GM23338 (cell line): ENCODE data around the gene ADPRH. TPM values are rescaled to one million over a fixed set of nuclear protein-coding genes. Genes with fewer than 3 reads are reported as not detected.

Source experiments
- ATAC-seq: fragments of 200-7000 bp; cut with Tn5 transposase; 3 replicates; pipeline ENCODE4 v1.9.1; 2020
- DNase-seq: peaks from one replicate; pipeline ENCODE4 v3.0.0-alpha.2; 2015; ENCODE audit warnings: low spot score
- H2AFZ ChIP-seq: fragments of 200-600 bp; sonication (generic); 2 replicates; pipeline ENCODE4 v1.8.0; 2016; ENCODE audit warnings: antibody characterized with exemption, mild to moderate bottlenecking, moderate library complexity
- H3F3A ChIP-seq: fragments of 200-600 bp; sonication (generic); replicated peaks from 2 replicates; pipeline ENCODE4 v1.8.0; 2017; ENCODE audit warnings: antibody characterized with exemption, mixed run types, low read depth
- H3K27ac ChIP-seq: fragments of 200-600 bp; sonication (generic); 2 replicates; pipeline ENCODE4 v1.6.1; 2016; ENCODE audit warnings: low read depth
- H3K27me3 ChIP-seq: fragments of 200-600 bp; sonication (generic); 2 replicates; pipeline ENCODE4 v1.8.0; 2016; ENCODE audit warnings: mild to moderate bottlenecking, mixed run types, moderate library complexity; ENCODE audit not compliant: insufficient read depth
- H3K36me3 ChIP-seq: fragments of 200-600 bp; sonication (generic); 2 replicates; pipeline ENCODE4 v1.8.0; 2016; ENCODE audit warnings: mild to moderate bottlenecking; ENCODE audit not compliant: insufficient read depth
- H3K4me1 ChIP-seq: fragments of 200-600 bp; sonication (generic); 2 replicates; pipeline ENCODE4 v1.8.0; 2016; ENCODE audit warnings: mild to moderate bottlenecking, moderate library complexity; ENCODE audit not compliant: insufficient read depth
- H3K4me2 ChIP-seq: fragments of 200-600 bp; sonication (generic); 2 replicates; pipeline ENCODE4 v1.7.1; 2017; ENCODE audit warnings: mixed run types
- H3K4me3 ChIP-seq: fragments of 200-600 bp; sonication (generic); 2 replicates; pipeline ENCODE4 v1.6.1; 2016; ENCODE audit warnings: mixed run types
- H3K79me2 ChIP-seq: fragments of 200-600 bp; sonication (generic); replicated peaks from 2 replicates; pipeline ENCODE4 v1.8.0; 2017; ENCODE audit warnings: mild to moderate bottlenecking; ENCODE audit not compliant: insufficient read depth
- H3K9me2 ChIP-seq: fragments of 200-600 bp; sonication (generic); 2 replicates; pipeline ENCODE4 v1.8.0; 2017; ENCODE audit not compliant: insufficient read depth
- H4K20me1 ChIP-seq: fragments of 200-600 bp; sonication (generic); replicated peaks from 2 replicates; pipeline ENCODE4 v1.8.0; 2017; ENCODE audit warnings: mild to moderate bottlenecking; ENCODE audit not compliant: insufficient read depth
- H3K27ac Mint-ChIP-seq: 2 replicates; pipeline ENCODE4 v1.8.0; 2020; ENCODE audit warnings: inconsistent platforms, mild to moderate bottlenecking, moderate library complexity, mixed read lengths
- H3K27me3 Mint-ChIP-seq: 3 replicates; pipeline ENCODE4 v1.8.0; 2022; ENCODE audit warnings: low read depth, mild to moderate bottlenecking, moderate library complexity, mixed read lengths, inconsistent platforms; ENCODE audit not compliant: insufficient read depth, poor library complexity
- H3K36me3 Mint-ChIP-seq: 3 replicates; pipeline ENCODE4 v1.8.0; 2021; ENCODE audit warnings: low read depth, mild to moderate bottlenecking, inconsistent platforms, moderate library complexity, mixed read lengths
- H3K4me1 Mint-ChIP-seq: 3 replicates; pipeline ENCODE4 v1.8.0; 2020; ENCODE audit warnings: mild to moderate bottlenecking, inconsistent platforms, mixed read lengths
- H3K4me3 Mint-ChIP-seq: 3 replicates; pipeline ENCODE4 v1.8.0; 2021; ENCODE audit warnings: moderate library complexity, mild to moderate bottlenecking, inconsistent platforms, mixed read lengths
- H3K9me3 Mint-ChIP-seq: 3 replicates; pipeline ENCODE4 v1.8.0; 2020; ENCODE audit warnings: moderate library complexity, mild to moderate bottlenecking, inconsistent platforms, mixed read lengths
- CREB1 ChIP-seq: fragments of 250-450 bp; sonication (Bioruptor Pico); IDR thresholded peaks from 2 replicates; pipeline ENCODE4 v1.5.0; 2020; ENCODE audit warnings: low read depth, mild to moderate bottlenecking, moderate library complexity
- ETS1 ChIP-seq: IDR thresholded peaks from 2 replicates; pipeline ENCODE4 v1.6.1; 2016; ENCODE audit warnings: antibody characterized with exemption
- EZH2 ChIP-seq: fragments of 200-600 bp; sonication (generic); IDR thresholded peaks from one replicate; pipeline ENCODE4 v1.8.0; 2017; ENCODE audit warnings: antibody characterized with exemption, mild to moderate bottlenecking, low read depth; ENCODE audit not compliant: unreplicated experiment
- EZH2phosphoT487 ChIP-seq: fragments of 200-600 bp; sonication (generic); IDR thresholded peaks from one replicate; pipeline ENCODE4 v1.8.1; 2018; ENCODE audit warnings: antibody characterized with exemption; ENCODE audit not compliant: unreplicated experiment
- JUNB ChIP-seq: IDR thresholded peaks from one replicate; pipeline ENCODE4 v1.6.1; 2016; ENCODE audit warnings: antibody characterized with exemption; ENCODE audit not compliant: unreplicated experiment
- NANOG ChIP-seq: IDR thresholded peaks from 2 replicates; pipeline ENCODE4 v1.6.1; 2016; ENCODE audit warnings: antibody characterized with exemption, borderline replicate concordance
- POLR2AphosphoS5 ChIP-seq: IDR thresholded peaks from 2 replicates; pipeline ENCODE4 v1.6.1; 2016; ENCODE audit warnings: antibody characterized with exemption, low read depth
- REST ChIP-seq: IDR thresholded peaks from one replicate; pipeline ENCODE4 v1.6.1; 2018; ENCODE audit warnings: antibody characterized with exemption; ENCODE audit not compliant: unreplicated experiment
- STAT1 ChIP-seq: IDR thresholded peaks from one replicate; pipeline ENCODE4 v1.6.1; 2016; ENCODE audit warnings: antibody characterized with exemption; ENCODE audit not compliant: unreplicated experiment
- ZNF114 ChIP-seq: fragments of 250-450 bp; sonication (Bioruptor Pico); IDR thresholded peaks from 2 replicates; pipeline ENCODE4 v1.5.0; 2020; ENCODE audit warnings: mild to moderate bottlenecking, moderate library complexity
- ZNF331 ChIP-seq: fragments of 250-450 bp; sonication (Bioruptor Pico); IDR thresholded peaks from 2 replicates; pipeline ENCODE4 v1.5.0; 2020; ENCODE audit warnings: low read depth, mild to moderate bottlenecking, moderate library complexity
- ZNF462 ChIP-seq: fragments of 250-450 bp; sonication (Bioruptor Pico); IDR thresholded peaks from 2 replicates; pipeline ENCODE4 v1.5.0; 2020; ENCODE audit warnings: mild to moderate bottlenecking, moderate library complexity
- polyA plus RNA-seq: library from polyadenylated mRNA; unstranded; fragments of >200 nt; fragmentation: Nextera tagmentation; extraction: Ambion mirVana; gene quantifications from 2 replicates; pipeline ENCODE4 v1.2.1, GENCODE V29; 2016
- total RNA-seq: library from RNA; depleted of rRNA; stranded (reverse); fragments of >200 nt; shearing (Covaris generic); gene quantifications from 2 replicates; pipeline ENCODE4 v1.2.3, GENCODE V29; 2014
- TF ChIP-seq, protein P1 (sequence below), 2 experiments: fragments of 200-600 bp in 1 of 2; sonication (generic) in 1 of 2; conservative IDR thresholded peaks; 2 replicates each; pipeline versions ENCODE4 v1.5.1 to v1.6.1; 2016 to 2017; ENCODE audit warnings: antibody characterized with exemption in 2 of 2, low read depth in 2 of 2, mild to moderate bottlenecking in 2 of 2, moderate library complexity in 1 of 2

Gene ADPRH
- total and polyA plus RNA-seq, 2 experiments from 2014 or later = 1.2 to 3.4 TPM

DNA sequence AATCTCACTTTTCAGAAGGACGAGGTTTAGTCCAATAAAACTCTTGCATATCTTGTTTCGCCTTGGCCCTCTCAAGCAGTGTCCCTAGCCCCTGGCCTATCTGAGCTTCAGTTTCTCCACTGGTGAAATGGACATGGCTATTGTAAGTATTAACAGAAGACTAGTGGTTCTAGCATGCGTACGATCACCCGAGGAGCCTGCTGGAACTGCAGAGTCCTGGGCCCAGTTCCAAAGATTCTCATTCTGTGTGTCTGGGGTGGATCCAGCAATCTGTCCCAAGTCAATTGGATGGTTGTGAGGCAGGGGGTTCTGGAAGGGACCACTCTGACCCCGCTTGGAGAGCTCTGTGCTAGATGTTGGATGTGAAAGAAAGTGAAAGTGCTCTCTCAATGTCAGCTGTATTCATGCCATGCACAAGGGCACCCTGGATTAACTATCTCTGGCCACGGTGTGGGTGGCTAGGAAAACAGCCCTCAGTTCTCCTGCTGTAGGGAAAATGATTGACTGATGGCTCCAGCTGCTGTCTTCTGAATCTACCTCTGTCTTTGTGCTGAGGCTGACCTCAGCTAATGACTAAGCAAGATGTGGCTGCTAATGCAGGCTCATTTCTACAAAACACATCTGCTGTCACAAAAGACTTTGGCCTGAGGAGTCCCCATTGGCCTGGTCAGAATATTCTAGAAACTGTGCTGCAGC, 16.5 kb downstream of the ADPRH start:
- no peak overlapping the region for H3K4me3 Mint-ChIP-seq
- no peaks in the 10 kb centered on the region for H3K27me3 ChIP-seq

More for the DNA sequence above, 16.5 kb downstream of the ADPRH start:
- Histone ChIP-seq H3F3A (no peaks in the 10 kb centered on the region), H3K4me2 (no peak overlapping the region), H3K27ac (no peak overlapping the region), H3K9me2 (no peaks in the 10 kb centered on the region), H3K4me1 (no peaks in the 10 kb centered on the region), H2AFZ (no peak overlapping the region), H3K36me3 (no peaks in the 10 kb centered on the region), H3K79me2 (no peaks in the 10 kb centered on the region), H3K4me3 (no peak overlapping the region), H4K20me1 (no peaks in the 10 kb centered on the region)
- H3K4me1 Mint-ChIP-seq = peaks cover 2% of the 10 kb centered on the region; the same call in 1 of the 3 replicates
- DNase-seq (no peak), ATAC-seq (no peak)
- no peak overlapping the region for H3K27ac Mint-ChIP-seq
- TF ChIP-seq ETS1 (no peak), ZNF114 (CRISPR knock-in tag) (no peak), JUNB (no peak), REST (no peak), ZNF331 (CRISPR knock-in tag) (no peak), EZH2 (no peak), ZNF462 (CRISPR knock-in tag) (no peak), POLR2AphosphoS5 (no peak), NANOG (no peak), STAT1 (no peak), CREB1 (CRISPR knock-in tag) (no peak), EZH2phosphoT487 (no peak)
- TF ChIP-seq, protein P1, sequence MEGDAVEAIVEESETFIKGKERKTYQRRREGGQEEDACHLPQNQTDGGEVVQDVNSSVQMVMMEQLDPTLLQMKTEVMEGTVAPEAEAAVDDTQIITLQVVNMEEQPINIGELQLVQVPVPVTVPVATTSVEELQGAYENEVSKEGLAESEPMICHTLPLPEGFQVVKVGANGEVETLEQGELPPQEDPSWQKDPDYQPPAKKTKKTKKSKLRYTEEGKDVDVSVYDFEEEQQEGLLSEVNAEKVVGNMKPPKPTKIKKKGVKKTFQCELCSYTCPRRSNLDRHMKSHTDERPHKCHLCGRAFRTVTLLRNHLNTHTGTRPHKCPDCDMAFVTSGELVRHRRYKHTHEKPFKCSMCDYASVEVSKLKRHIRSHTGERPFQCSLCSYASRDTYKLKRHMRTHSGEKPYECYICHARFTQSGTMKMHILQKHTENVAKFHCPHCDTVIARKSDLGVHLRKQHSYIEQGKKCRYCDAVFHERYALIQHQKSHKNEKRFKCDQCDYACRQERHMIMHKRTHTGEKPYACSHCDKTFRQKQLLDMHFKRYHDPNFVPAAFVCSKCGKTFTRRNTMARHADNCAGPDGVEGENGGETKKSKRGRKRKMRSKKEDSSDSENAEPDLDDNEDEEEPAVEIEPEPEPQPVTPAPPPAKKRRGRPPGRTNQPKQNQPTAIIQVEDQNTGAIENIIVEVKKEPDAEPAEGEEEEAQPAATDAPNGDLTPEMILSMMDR (conservative IDR thresholded peaks at IDR 0.05; ENCODE audit: low read depth in 2 of 2) = no peak
- H3K36me3 Mint-ChIP-seq = no peaks in the 10 kb centered on the region
- H3K9me3 Mint-ChIP-seq = no peaks in the 10 kb centered on the region
- peaks cover 3% of the 10 kb centered on the region for H3K27me3 Mint-ChIP-seq
